SJSA1 (cell line): ENCODE results near the gene TENT5C. TPM values are rescaled to one million over a fixed set of nuclear protein-coding genes. Genes with fewer than 3 reads are reported as not detected.

Experiments used
- DNase-seq, 2 experiments: peaks; one replicate each; pipeline ENCODE4 v3.0.0-alpha.2; 2015 to 2020; ENCODE audit warnings: low spot score in 2 of 2, low read depth in 1 of 2
- H3K27ac ChIP-seq: fragments of 250-450 bp; sonication (Bioruptor Pico); 2 replicates; pipeline ENCODE4 v1.5.1; 2020; ENCODE audit warnings: mild to moderate bottlenecking, moderate library complexity
- H3K27me3 ChIP-seq: fragments of 250-450 bp; sonication (Bioruptor Pico); replicated peaks from 2 replicates; pipeline ENCODE4 v1.5.1; 2020; ENCODE audit warnings: mild to moderate bottlenecking, moderate library complexity
- H3K36me3 ChIP-seq: fragments of 250-450 bp; sonication (Bioruptor Pico); 2 replicates; pipeline ENCODE4 v1.5.1; 2020; ENCODE audit warnings: mild to moderate bottlenecking
- H3K4me1 ChIP-seq: fragments of 250-450 bp; sonication (Bioruptor Pico); replicated peaks from 2 replicates; pipeline ENCODE4 v1.6.1; 2021; ENCODE audit warnings: mild to moderate bottlenecking
- H3K4me3 ChIP-seq: fragments of 250-450 bp; sonication (Bioruptor Pico); 2 replicates; pipeline ENCODE4 v1.5.1; 2020; ENCODE audit warnings: mild to moderate bottlenecking
- H3K9me3 ChIP-seq: fragments of 250-450 bp; sonication (Bioruptor Pico); replicated peaks from 2 replicates; pipeline ENCODE4 v1.5.1; 2020; ENCODE audit warnings: mild to moderate bottlenecking
- total RNA-seq: library from RNA; depleted of rRNA; stranded (reverse); fragments of >200 nt; shearing (Covaris generic); gene quantifications from 2 replicates; pipeline ENCODE4 v1.2.3, GENCODE V29; 2014; rRNA removed

Gene TENT5C
- total RNA-seq, 1 experiment from 2014 or later, result 0.92 TPM

DNA sequence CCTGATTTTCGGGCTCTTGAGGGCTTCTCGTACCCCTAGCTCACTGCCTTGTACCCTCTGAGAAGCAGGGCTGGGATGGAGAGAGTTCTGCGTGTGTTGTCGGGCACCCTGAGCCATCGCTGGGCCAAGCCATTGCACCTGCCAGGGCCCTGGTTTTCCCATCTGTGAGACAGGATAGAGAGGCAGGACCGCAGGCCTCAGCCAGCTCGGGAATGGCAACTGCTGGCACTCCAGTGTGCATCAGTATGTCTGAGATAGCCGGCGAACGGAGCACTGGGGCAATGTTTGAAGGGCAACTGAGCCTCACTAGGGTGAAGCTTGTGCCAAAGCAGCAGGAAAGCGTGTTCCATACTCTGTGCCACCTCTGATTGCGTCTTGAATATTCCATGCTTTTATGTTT, 66.9 kb downstream of the TENT5C start:
- Histone ChIP-seq H3K9me3 (no peaks in the 10 kb centered on the region), H3K27ac (no peak overlapping the region), H3K4me1 (peaks cover 36% of the 10 kb centered on the region), H3K4me3 (no peak overlapping the region), H3K27me3 (no peaks in the 10 kb centered on the region), H3K36me3 (no peaks in the 10 kb centered on the region)
- no peak for DNase-seq

DNA sequence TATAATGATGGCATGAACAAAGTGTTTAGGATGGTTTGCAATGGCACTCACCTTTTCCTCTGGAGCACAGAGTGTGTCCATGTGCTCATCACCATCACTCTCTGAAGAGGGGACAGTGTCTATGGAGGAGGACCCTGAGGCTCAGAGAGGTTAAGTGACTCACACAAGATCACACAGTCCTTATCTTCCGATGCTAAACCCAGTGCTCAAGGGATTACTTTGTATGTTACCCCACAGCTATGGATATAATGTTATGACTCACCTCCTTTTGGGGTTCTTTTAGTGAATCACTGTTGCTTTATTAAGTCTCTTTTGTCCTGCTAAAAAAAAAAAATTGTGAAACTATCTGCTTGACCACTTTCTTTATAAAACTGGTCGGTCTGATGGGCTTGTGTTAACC, 67.6 kb downstream of the TENT5C start:
- no peaks in the 10 kb centered on the region for H3K27me3 ChIP-seq
- peaks cover 36% of the 10 kb centered on the region for H3K4me1 ChIP-seq
- H3K27ac ChIP-seq, result no peak overlapping the region
- no peaks in the 10 kb centered on the region for H3K36me3 ChIP-seq
- H3K4me3 ChIP-seq, result no peak overlapping the region
- DNase-seq, result peak in 1 of 2 experiments; percentile 52
- H3K9me3 ChIP-seq, result no peaks in the 10 kb centered on the region

DNA sequence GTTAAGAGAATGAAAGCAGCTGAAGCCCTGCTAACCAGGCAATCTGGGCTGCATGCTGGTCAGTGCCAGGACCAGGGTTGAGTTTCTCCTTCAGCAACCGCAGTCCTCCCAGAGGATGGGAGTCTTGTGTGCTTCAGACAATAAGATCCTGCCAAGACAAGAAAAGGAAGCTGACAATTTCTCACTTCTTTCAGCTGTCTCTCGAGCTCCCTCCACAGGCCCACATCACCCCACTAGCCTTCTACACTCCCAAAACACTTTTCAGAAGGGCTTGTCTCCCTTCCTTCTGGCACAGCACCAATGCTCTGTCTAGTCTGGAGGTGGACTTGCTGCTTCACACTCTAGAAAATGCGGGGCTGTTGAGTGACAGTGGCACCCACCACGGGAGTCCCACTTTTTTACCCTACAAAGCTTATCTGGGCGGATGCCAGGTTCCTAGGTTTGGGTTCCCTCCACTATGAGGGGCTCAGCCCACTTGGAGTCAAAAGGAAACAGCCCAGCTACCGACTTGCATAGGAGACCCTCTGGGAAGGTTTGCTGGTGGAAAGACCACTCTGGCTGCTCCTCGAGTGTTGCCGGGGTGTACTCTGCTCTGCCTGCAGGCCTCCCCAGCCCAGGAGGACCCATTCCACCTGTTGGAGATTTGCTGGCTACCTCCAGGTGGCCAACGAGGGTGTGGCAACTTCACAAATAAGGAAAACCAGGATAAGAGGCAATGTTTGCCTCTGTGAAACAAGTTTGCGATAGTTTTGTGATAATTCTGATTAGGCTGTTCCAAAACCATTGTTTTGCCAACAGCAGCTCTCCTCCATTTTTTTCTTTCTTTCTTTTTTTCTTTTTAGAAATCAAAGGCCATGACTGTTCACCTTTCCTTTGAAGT, 68.9 kb downstream of the TENT5C start:
- Histone ChIP-seq H3K27me3 (no peaks in the 10 kb centered on the region), H3K36me3 (no peaks in the 10 kb centered on the region), H3K4me1 (peaks cover 36% of the 10 kb centered on the region), H3K27ac (no peak overlapping the region), H3K9me3 (no peaks in the 10 kb centered on the region), H3K4me3 (no peak overlapping the region)
- no peak for DNase-seq

GRCh38 chr1:117675907-117676430, 70.1 kb downstream of the TENT5C start:
- H3K9me3 ChIP-seq, result no peaks in the 10 kb centered on the region
- no peaks in the 10 kb centered on the region for H3K27me3 ChIP-seq
- H3K4me1 ChIP-seq, result peaks cover 31% of the 10 kb centered on the region
- no peak overlapping the region for H3K27ac ChIP-seq
- H3K4me3 ChIP-seq, result no peak overlapping the region
- DNase-seq, result no peak
- no peaks in the 10 kb centered on the region for H3K36me3 ChIP-seq

DNA sequence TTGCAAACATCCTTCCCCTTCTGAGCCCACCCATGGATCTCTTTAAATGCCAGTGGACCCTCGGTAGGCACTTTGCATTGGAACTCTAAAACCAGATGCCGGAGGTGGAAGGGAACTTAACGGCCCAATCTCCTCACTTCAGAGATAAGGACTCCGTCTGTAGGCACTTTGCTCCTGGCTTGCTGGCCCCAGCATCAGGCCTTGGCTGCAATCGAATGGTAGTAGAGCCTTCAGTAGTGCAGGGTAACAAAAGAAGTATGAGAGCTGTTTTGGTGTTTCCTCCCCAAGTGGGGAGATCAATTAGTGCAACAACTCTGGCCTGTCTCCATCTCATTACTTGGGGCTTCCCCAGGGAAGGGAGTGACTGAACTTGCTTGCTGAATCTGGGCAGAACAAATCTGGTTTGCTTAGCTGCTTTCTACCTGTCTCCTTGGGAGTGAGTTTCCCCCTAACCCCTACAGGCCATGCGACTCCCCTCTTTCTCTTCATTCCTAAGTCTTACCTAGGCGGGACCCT, 70.8 kb downstream of the TENT5C start:
- no peak for DNase-seq
- no peak overlapping the region for H3K27ac ChIP-seq
- H3K36me3 ChIP-seq, result no peaks in the 10 kb centered on the region

More for the DNA sequence above, 70.8 kb downstream of the TENT5C start:
- Histone ChIP-seq H3K27me3 (no peaks in the 10 kb centered on the region), H3K4me1 (peaks cover 33% of the 10 kb centered on the region), H3K4me3 (no peak overlapping the region), H3K9me3 (no peaks in the 10 kb centered on the region)

Other genes starting within 250 kb of the TENT5C start
- gene MAN1A2, start 238.6 kb upstream of the TENT5C start, total RNA-seq, result 27.3 and 44.6 TPM in 2 replicates